Mesendoderm (in vitro differentiated cells): ENCODE results near the gene ALK. TPM values are rescaled to one million over a fixed set of nuclear protein-coding genes. Genes with fewer than 3 reads are reported as not detected.

ENCODE experiments used
- DNase-seq: peaks from one replicate; pipeline ENCODE4 v3.0.0; 2013
- H2AK5ac ChIP-seq: 2 replicates; pipeline ENCODE4 v1.6.1; 2013; ENCODE audit warnings: low read length, inconsistent platforms
- H2BK120ac ChIP-seq: 2 replicates; pipeline ENCODE4 v1.6.1; 2013; ENCODE audit warnings: low read depth, mild to moderate bottlenecking, low read length, moderate library complexity, mixed read lengths
- H2BK15ac ChIP-seq: replicated peaks from 2 replicates; pipeline ENCODE4 v1.6.1; 2013; ENCODE audit warnings: low read depth, mild to moderate bottlenecking, moderate library complexity
- H2BK5ac ChIP-seq: 2 replicates; pipeline ENCODE4 v1.6.1; 2013; ENCODE audit warnings: low read length, inconsistent platforms
- H3K18ac ChIP-seq: 2 replicates; pipeline ENCODE4 v1.6.1; 2013; ENCODE audit warnings: mild to moderate bottlenecking, low read length, mixed read lengths
- H3K23ac ChIP-seq: one replicate; pipeline ENCODE4 v1.6.1; 2013; ENCODE audit warnings: low read length
- H3K27ac ChIP-seq: 2 replicates; pipeline ENCODE4 v1.5.1; 2013; ENCODE audit warnings: low read depth, mild to moderate bottlenecking, inconsistent platforms, low read length, moderate library complexity
- H3K27me3 ChIP-seq: 2 replicates; pipeline ENCODE4 v1.6.1; 2013; ENCODE audit warnings: low read length, control low read depth, mild to moderate bottlenecking, inconsistent platforms; ENCODE audit not compliant: insufficient read depth, poor library complexity
- H3K36me3 ChIP-seq: 2 replicates; pipeline ENCODE4 v1.6.1; 2013; ENCODE audit warnings: low read length, inconsistent platforms; ENCODE audit not compliant: control insufficient read depth, insufficient read depth
- H3K4ac ChIP-seq: one replicate; pipeline ENCODE4 v1.6.1; 2013; ENCODE audit warnings: low read depth, mild to moderate bottlenecking, low read length, moderate library complexity
- H3K4me1 ChIP-seq: 2 replicates; pipeline ENCODE4 v1.6.1; 2013; ENCODE audit warnings: low read depth, low read length, inconsistent platforms; ENCODE audit not compliant: control insufficient read depth
- H3K4me2 ChIP-seq: 2 replicates; pipeline ENCODE4 v1.6.1; 2013; ENCODE audit warnings: low read length
- H3K4me3 ChIP-seq: 2 replicates; pipeline ENCODE4 v1.5.1; 2013; ENCODE audit warnings: mild to moderate bottlenecking, low read length
- H3K56ac ChIP-seq: one replicate; pipeline ENCODE4 v1.6.1; 2013; ENCODE audit warnings: low read length
- H3K79me1 ChIP-seq: 2 replicates; pipeline ENCODE4 v1.6.1; 2013; ENCODE audit warnings: low read length, inconsistent platforms
- H3K79me2 ChIP-seq: 2 replicates; pipeline ENCODE4 v1.6.1; 2013; ENCODE audit warnings: mild to moderate bottlenecking, low read length; ENCODE audit not compliant: control insufficient read depth, insufficient read depth
- H3K9ac ChIP-seq: 2 replicates; pipeline ENCODE4 v1.6.1; 2013; ENCODE audit warnings: low read length, inconsistent platforms
- H4K5ac ChIP-seq: one replicate; pipeline ENCODE4 v1.6.1; 2013; ENCODE audit warnings: low read length
- H4K8ac ChIP-seq: one replicate; pipeline ENCODE4 v1.6.1; 2013; ENCODE audit warnings: low read depth, mild to moderate bottlenecking, control low read depth, low read length, moderate library complexity
- WGBS: extraction: QIAGEN DNeasy Blood & Tissue Kit; methylation state at CpG from one replicate; pipeline ENCODE4 v1.1.7; 2013; ENCODE audit warnings: low lambda C conversion rate, missing lambda C conversion rate; ENCODE audit not compliant: insufficient coverage; ENCODE audit errors: extremely low coverage; 5-methylcytosine and 5-hydroxymethylcytosine counted together
- polyA plus RNA-seq, 2 experiments: library from polyadenylated mRNA; stranded (reverse); fragments of 200-250 nt; gene quantifications; one replicate each; pipeline ENCODE4 v1.2.3, GENCODE V29; 2013

Gene ALK
- 0.38 TPM for polyA plus RNA-seq (2013, experiment 1 of 2)
- 0.41 TPM for polyA plus RNA-seq (2013, experiment 2 of 2)

- peaks cover 14% of the 10 kb centered on the region for H3K27me3 ChIP-seq
- H4K8ac ChIP-seq, result no peak within 1 kb of the TSS
- no peak within 1 kb of the TSS for H2BK15ac ChIP-seq
- no peaks in the 10 kb centered on the region for H3K36me3 ChIP-seq
- DNase-seq, result peak; percentile 98
- peak within 1 kb of the TSS; percentile 25 for H3K56ac ChIP-seq
- H3K79me1 ChIP-seq, result no peaks in the 10 kb centered on the region
- no CpG with 5 or more reads among the region's 27 CpGs for WGBS
- no peak within 1 kb of the TSS for H3K4me3 ChIP-seq
- no peak within 1 kb of the TSS for H3K9ac ChIP-seq
- no peak within 1 kb of the TSS for H4K5ac ChIP-seq
- H3K4me2 ChIP-seq, result peak within 1 kb of the TSS; percentile 59
- H2BK5ac ChIP-seq, result no peak within 1 kb of the TSS
- H3K79me2 ChIP-seq, result no peaks in the 10 kb centered on the region
- no peak within 1 kb of the TSS for H3K23ac ChIP-seq
- H3K27ac ChIP-seq, result no peak within 1 kb of the TSS
- H2AK5ac ChIP-seq, result no peak within 1 kb of the TSS
- no peak within 1 kb of the TSS for H2BK120ac ChIP-seq
- no peaks in the 10 kb centered on the region for H3K4me1 ChIP-seq
- no peak within 1 kb of the TSS for H3K4ac ChIP-seq
- no peak within 1 kb of the TSS for H3K18ac ChIP-seq
Measured at GRCh38 chr2:29921560-29921915, at the start of gene ALK. TSS of gene ALK (minus strand) at chr2:29921586. CDS start at chr2:29920659, 927 bp downstream.

- Histone ChIP-seq H3K27me3 (no peaks in the 10 kb centered on the region), H3K4me3 (no peak overlapping the region), H2AK5ac (no peak overlapping the region), H3K79me2 (no peaks in the 10 kb centered on the region), H3K4ac (no peak overlapping the region), H2BK120ac (no peak overlapping the region), H3K56ac (no peak overlapping the region), H2BK15ac (no peak overlapping the region), H3K4me1 (peaks cover 3% of the 10 kb centered on the region), H3K79me1 (no peaks in the 10 kb centered on the region), H4K8ac (no peak overlapping the region), H3K23ac (no peak overlapping the region), H3K27ac (no peak overlapping the region), H3K9ac (no peak overlapping the region), H4K5ac (no peak overlapping the region), H3K4me2 (no peak overlapping the region), H3K36me3 (no peaks in the 10 kb centered on the region), H3K18ac (no peak overlapping the region), H2BK5ac (no peak overlapping the region)
- no peak for DNase-seq
- WGBS, result no CpG with 5 or more reads among the region's 2 CpGs
Measured at GRCh38 chr2:29966266-29966665, 44.9 kb upstream of the ALK start.

- no peak overlapping the region for H3K18ac ChIP-seq
Measured at GRCh38 chr2:29963972-29964570, 42.7 kb upstream of the ALK start.

GRCh38 chr2:29962922-29963321, 41.5 kb upstream of the ALK start:
- WGBS, result no CpG with 5 or more reads among the region's 4 CpGs
- Histone ChIP-seq H2BK15ac (no peak overlapping the region), H3K27me3 (no peaks in the 10 kb centered on the region)

More at GRCh38 chr2:29963972-29964570, 42.7 kb upstream of the ALK start:
- Histone ChIP-seq H3K27me3 (no peaks in the 10 kb centered on the region), H4K8ac (no peak overlapping the region), H3K4ac (no peak overlapping the region), H2AK5ac (no peak overlapping the region), H3K56ac (peak overlapping the region; percentile 38), H3K4me2 (no peak overlapping the region), H2BK5ac (no peak overlapping the region), H3K79me2 (no peaks in the 10 kb centered on the region), H2BK15ac (no peak overlapping the region), H2BK120ac (no peak overlapping the region), H3K9ac (no peak overlapping the region), H3K23ac (no peak overlapping the region), H3K4me1 (peaks cover 3% of the 10 kb centered on the region), H3K4me3 (no peak overlapping the region), H3K36me3 (no peaks in the 10 kb centered on the region), H4K5ac (no peak overlapping the region), H3K27ac (no peak overlapping the region), H3K79me1 (no peaks in the 10 kb centered on the region)
- no CpG with 5 or more reads among the region's 3 CpGs for WGBS
- no peak for DNase-seq

GRCh38 chr2:29954316-29954715, 32.9 kb upstream of the ALK start:
- no peak overlapping the region for H2BK5ac ChIP-seq
- H3K79me2 ChIP-seq, result no peaks in the 10 kb centered on the region
- H2BK15ac ChIP-seq, result no peak overlapping the region
- H2BK120ac ChIP-seq, result no peak overlapping the region
- no peak overlapping the region for H3K56ac ChIP-seq
- H4K5ac ChIP-seq, result no peak overlapping the region
- no peaks in the 10 kb centered on the region for H3K79me1 ChIP-seq
- no peak overlapping the region for H3K9ac ChIP-seq
- peaks cover 2% of the 10 kb centered on the region for H3K4me1 ChIP-seq
- H3K4me2 ChIP-seq, result no peak overlapping the region
- no peak overlapping the region for H4K8ac ChIP-seq
- H3K27ac ChIP-seq, result no peak overlapping the region
- H3K4ac ChIP-seq, result no peak overlapping the region
- H3K27me3 ChIP-seq, result no peaks in the 10 kb centered on the region
- H3K23ac ChIP-seq, result no peak overlapping the region
- no peak overlapping the region for H2AK5ac ChIP-seq
- no peaks in the 10 kb centered on the region for H3K36me3 ChIP-seq
- DNase-seq, result no peak
- no peak overlapping the region for H3K18ac ChIP-seq
- no peak overlapping the region for H3K4me3 ChIP-seq

More at GRCh38 chr2:29962922-29963321, 41.5 kb upstream of the ALK start:
- Histone ChIP-seq H3K56ac (no peak overlapping the region), H3K79me2 (no peaks in the 10 kb centered on the region), H3K9ac (no peak overlapping the region), H3K4me3 (no peak overlapping the region), H3K4me2 (no peak overlapping the region), H2BK120ac (no peak overlapping the region), H3K4ac (no peak overlapping the region), H3K79me1 (no peaks in the 10 kb centered on the region), H2AK5ac (no peak overlapping the region), H2BK5ac (no peak overlapping the region), H3K23ac (no peak overlapping the region), H4K5ac (no peak overlapping the region), H4K8ac (no peak overlapping the region), H3K18ac (no peak overlapping the region), H3K27ac (no peak overlapping the region), H3K4me1 (peaks cover 3% of the 10 kb centered on the region), H3K36me3 (no peaks in the 10 kb centered on the region)
- DNase-seq, result no peak

GRCh38 chr2:29952973-29953372, 31.6 kb upstream of the ALK start:
- Histone ChIP-seq H4K8ac (no peak overlapping the region), H2BK5ac (no peak overlapping the region), H3K18ac (no peak overlapping the region), H3K23ac (no peak overlapping the region), H3K9ac (no peak overlapping the region), H3K4me3 (no peak overlapping the region), H3K27ac (no peak overlapping the region), H2AK5ac (no peak overlapping the region), H4K5ac (no peak overlapping the region), H3K4me2 (no peak overlapping the region), H3K79me2 (no peaks in the 10 kb centered on the region), H3K56ac (no peak overlapping the region), H3K79me1 (no peaks in the 10 kb centered on the region), H3K36me3 (no peaks in the 10 kb centered on the region), H3K4me1 (peaks cover 2% of the 10 kb centered on the region), H2BK120ac (no peak overlapping the region), H2BK15ac (no peak overlapping the region), H3K27me3 (no peaks in the 10 kb centered on the region), H3K4ac (no peak overlapping the region)
- DNase-seq, result no peak
